GM19043 (cell line): ENCODE results near the gene RNF14.

Experiments used
- ATAC-seq: cut with Tn5 transposase; IDR thresholded peaks from one replicate; pipeline ENCODE4 v1.9.1; 2021; ENCODE audit warnings: low read depth; ENCODE audit not compliant: unreplicated experiment

The RNF14 gene

DNA sequence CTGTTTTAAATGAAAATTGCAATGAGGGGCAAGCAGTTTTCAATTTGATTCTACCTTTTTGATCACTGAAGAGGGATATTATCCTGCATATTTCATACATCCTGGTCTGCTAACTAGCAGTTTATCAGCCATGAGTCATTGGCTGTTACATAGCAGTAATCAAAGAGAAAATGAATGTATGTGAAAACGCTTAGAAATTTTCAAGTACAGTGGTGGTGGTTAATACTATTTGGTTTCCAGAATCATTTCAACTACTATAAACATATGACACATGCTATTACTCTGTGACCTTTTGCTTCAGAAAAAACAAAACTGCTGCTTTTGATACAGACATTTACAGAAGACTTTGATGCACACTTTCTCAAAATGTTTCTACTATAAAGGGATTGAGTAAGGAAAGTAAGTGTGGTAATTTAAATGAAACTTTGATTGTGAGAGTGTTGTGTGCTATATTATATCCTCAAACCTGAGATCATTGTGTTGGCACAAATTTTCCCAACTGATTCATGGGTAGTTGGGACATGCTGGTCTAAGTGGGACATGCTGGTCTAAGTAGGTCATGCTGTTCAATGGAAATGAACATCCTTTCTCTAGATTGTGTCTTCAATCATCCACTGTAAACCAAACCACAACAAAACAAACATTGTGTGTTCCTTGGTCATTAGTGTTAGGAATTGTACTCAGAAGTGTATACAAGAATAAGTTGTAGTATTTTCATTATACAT, 5.1 kb downstream of the RNF14 start:
- no peak for ATAC-seq

GRCh38 chr5:141976176-141976575, 7.3 kb downstream of the RNF14 start:
- no peak for ATAC-seq

- no peak for ATAC-seq
Measured at GRCh38 chr5:141978389-141978788, 9.5 kb downstream of the RNF14 start.

DNA sequence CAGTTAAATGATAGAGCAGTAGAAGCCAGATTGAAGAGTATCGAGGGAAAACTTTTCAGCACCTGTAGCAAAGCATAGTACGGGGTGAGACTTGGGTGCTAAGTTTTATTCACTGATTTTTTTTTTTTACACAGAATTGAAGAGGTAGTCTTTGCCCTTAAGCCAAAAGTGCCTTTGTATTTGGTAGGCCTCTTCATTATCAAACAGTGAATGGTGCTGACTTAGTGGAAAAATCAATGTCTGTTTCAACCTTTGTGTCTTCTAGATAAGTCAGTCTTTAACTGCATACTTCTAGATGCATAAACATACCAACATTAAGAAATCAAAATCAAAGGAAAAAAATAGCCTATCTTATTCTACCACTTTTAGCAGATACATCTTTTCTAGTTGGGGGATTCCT, 13.7 kb downstream of the RNF14 start:
- no peak for ATAC-seq

GRCh38 chr5:141986072-141986471, 17.2 kb downstream of the RNF14 start:
- ATAC-seq = no peak

DNA sequence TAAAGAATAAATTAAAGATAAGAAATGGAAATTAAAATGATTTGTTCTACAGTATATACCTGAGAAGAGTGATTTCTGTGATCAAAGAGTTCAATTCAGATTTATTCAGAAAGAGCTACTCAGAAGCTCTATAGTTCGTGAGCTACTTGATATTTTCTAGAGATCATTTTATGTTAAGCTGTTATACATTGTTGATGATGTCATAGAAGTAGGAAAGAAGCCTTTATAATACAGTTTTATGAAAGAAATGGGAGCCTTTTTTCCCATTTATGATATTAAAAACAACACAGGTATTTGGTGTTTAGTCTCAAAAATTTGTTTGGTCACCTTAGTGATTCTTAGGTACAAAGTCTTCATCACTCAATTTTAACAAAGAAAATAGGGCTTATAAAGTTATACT, 20.8 kb downstream of the RNF14 start:
- ATAC-seq = no peak

DNA sequence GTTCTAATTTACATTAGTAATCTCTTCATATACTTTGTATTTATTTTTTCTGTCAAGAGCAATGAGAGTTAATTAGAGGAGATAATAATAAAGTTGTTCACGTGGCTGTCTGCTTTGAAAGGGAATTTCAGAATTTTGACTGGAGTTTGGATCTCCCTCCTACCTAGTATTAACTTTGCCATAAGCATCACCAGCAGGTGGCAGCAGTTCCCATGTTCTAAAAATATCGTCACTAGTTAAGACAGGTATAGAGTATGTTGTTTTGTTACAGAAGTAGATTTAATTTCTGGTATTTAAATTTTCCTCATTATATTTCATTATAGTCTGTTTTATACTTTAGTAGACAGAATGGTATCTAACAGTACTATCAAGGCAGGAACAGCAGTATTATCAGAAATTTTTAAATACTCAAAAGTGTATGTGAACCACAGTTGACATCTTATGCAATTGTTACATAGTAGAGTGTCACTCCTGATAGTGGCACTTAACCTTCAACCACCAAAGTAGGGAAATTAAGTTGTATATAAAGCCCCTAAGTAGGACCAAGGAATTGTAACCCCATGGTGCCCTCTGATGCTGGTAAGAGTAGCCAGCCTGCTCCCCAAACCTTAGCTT, 23.6 kb downstream of the RNF14 start:
- no peak for ATAC-seq

DNA sequence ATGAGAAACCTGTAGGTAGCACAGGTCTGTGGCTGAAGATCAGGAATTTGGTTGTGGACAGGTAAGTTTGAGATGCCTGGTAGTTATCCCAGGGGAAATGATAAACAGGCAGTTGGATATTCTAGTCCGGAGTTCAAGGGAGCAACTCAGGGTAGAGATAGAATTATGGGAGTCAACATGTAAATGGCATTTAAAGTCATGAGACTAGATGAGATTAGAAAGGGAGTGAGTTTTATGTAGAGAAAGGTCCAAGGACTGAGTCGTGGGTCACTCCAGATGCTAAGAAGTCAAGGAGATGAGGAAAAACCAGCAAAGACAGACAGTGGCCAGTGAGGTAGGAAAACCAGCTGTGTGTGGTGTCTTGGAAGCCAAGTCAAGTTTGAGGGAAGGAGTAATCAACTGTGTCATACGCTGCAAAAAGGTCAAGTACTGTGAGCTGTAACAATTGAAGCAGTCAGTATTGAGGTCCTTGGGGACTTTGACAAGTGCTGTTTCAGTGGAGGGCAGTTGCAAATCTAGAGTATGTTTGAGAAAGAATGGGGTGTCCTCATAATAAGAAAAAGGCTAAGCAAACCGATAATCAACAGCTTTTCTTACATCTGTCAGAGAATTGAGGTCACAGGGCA, 25.7 kb downstream of the RNF14 start:
- ATAC-seq = no peak

DNA sequence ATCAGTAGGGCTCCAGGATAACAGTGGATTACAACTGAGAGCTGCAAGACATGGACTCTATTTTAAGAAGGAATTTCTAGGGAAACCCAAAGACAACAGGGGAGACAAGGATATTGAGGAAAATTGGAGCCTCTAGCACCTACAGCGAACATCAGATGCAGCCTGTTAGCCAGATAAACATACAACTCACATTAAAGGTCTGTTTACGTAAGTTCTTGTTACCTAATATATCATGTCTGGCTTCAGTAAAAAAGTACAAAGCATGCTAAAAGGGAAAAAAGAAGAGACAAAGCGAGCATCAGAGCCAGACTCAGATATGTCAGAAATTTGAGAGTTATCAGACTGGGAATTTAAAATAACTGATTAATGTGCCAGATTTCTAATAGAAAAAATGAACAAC, 26.8 kb downstream of the RNF14 start:
- ATAC-seq = no peak

GRCh38 chr5:141997358-141997960, 28.6 kb downstream of the RNF14 start:
- ATAC-seq = no peak

GRCh38 chr5:142000173-142000572, 31.3 kb downstream of the RNF14 start:
- ATAC-seq = no peak

DNA sequence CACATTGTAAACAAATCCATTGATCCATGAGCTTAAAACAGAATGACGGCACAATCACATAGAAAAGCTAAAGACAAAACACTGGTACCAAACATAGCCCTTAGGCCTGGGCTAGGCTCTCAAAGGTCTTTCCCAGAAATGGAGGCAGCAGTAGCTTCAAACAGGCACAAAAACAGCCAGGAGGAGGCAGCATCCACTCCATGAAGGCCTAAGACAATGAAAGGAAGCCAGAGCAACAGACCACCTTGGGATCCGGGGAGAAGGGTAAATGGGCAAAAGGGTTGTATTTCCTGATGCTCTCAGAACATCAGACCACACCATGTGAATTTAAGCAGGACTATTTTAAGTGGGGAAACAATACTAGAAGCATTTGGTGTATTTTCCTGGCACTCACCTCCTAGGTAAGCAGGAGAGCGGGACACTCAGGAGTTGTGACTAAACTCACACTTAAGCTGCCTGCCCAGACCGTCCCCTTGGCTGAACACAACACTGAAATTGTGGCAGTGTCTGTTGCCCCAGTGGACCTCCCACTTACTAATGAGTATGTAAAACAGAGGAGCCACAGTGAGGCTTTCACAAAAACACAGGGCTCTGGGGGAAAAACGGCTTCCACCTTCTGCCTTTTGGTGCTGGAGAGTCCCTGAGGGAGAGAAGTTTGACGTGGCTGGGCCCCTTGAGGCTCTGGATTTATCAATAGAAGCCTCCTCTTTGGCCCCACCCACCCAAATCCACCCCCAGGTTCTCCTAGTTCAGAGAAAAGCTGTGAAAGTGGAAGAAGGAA, 32.0 kb downstream of the RNF14 start:
- no peak for ATAC-seq

DNA sequence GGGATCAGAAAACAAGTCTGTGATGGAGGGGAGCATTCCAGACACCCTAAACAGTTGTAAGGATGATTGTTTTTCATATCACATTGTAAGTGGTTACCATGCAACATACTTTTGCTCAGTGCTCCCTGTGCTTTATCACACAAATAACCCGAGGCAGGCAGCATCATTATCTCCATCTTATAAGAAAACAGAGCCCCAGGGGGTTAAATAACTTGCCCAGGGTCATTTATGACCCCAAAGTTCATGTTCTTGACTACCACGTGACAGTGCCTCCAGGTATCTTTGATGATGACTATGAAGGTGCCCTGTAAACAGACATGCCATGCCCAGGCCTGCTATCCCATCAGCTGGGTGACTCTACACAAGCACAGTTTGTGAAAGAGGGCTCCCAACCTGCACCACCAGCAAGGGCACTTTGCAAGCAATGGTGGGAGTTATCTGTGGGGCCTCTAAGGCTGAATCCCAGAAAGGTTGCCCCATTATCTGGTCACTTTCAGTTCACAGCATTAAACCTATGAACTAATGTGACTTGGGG, 34.4 kb downstream of the RNF14 start:
- no peak for ATAC-seq

GRCh38 chr5:142006363-142007236, 37.7 kb downstream of the RNF14 start:
- ATAC-seq = no peak

DNA sequence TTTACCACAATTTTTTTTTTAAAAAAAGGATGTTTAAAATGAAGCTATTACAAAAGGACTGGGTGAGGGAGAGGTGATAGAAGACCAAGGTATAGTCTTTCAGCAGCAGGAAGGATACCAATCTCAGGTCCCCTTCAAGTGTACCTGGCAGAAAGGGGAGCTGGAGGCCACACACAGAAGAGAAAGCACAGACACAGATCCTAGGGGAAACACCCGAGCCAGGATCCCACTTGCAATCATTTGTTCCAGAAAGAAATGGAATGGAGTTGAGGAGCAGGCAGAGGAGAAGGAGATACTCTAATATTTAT, 38.3 kb downstream of the RNF14 start:
- ATAC-seq = no peak

DNA sequence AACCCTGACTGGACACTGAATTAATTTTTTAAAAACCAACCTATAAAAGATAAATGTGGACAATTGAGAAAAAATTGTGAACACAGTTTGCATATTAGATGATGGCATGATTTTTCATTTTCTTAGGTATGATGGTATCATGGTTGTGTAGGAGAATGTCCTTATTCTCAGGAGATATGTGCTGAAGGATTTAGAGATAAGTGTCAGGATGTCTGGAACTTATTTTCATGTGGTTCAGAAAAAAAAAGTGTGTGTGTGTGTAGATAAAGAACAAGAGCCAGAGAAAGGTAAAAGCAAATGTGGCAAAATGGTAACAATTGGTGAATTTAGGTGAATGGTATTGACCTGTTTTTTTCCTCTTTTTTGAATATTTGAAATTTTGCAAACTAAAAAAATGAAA, 39.9 kb downstream of the RNF14 start:
- no peak for ATAC-seq

GRCh38 chr5:142009886-142010285, 41.0 kb downstream of the RNF14 start:
- no peak for ATAC-seq

- ATAC-seq = no peak
Measured at GRCh38 chr5:142011572-142012185, 42.8 kb downstream of the RNF14 start.

DNA sequence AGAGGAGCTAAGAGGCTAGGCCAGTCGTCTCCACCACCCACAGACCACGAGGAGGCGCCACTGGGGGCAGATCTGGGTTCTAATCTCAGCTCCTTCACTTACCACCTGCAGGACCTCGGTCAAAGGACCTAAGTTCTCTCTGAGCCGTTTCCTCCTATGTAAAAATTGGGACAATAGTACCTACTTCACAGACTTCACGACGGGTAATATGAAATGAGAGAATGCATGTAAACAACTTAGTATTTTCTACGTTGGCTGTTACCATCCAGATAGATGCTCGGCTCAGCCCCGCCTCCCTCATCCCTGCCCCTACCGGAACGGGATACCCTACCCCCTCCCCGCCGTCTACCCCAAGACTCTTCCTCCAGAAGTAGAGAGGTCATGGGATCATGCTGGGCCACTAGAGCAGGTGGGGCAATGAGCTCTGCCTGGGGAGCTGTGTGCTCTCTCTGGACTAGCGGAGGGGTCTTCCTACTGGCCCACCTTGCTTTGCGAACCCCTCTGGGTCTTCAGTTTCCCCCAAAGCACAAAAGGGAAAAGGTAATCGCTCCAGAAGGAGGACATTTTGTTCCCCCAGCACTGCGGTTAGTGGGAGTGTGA, 43.4 kb downstream of the RNF14 start:
- no peak for ATAC-seq
